SK-N-SH treated with all-trans-retinoic acid at 6 μM for 48 hours (cell line): ENCODE measurements around the gene MCM8.

Experiments
- ATAC-seq: fragments of 200-7000 bp; cut with Tn5 transposase; 3 replicates; pipeline ENCODE4 v1.9.1; 2020; ENCODE audit warnings: mild to moderate bottlenecking, moderate library complexity
- ARNTL ChIP-seq: fragments of 450-650 bp; formaldehyde crosslinking; IDR thresholded peaks from 2 replicates; pipeline ENCODE4 v1.5.0; 2020; ENCODE audit warnings: low read depth, mild to moderate bottlenecking, moderate library complexity, borderline replicate concordance
- CREB5 ChIP-seq: fragments of 250-450 bp; sonication (Bioruptor Pico); IDR thresholded peaks from 2 replicates; pipeline ENCODE4 v1.5.1; 2020; ENCODE audit warnings: low read depth, mild to moderate bottlenecking, moderate library complexity
- CSDC2 ChIP-seq: fragments of 250-450 bp; sonication (Bioruptor Pico); IDR thresholded peaks from 2 replicates; pipeline ENCODE4 v1.5.0; 2020; ENCODE audit warnings: mild to moderate bottlenecking, moderate library complexity
- CSRNP3 ChIP-seq: fragments of 250-450 bp; sonication (Bioruptor Pico); IDR thresholded peaks from 2 replicates; pipeline ENCODE4 v1.5.1; 2021; ENCODE audit warnings: mild to moderate bottlenecking, moderate library complexity
- ESRRG ChIP-seq: fragments of 250-450 bp; sonication (Bioruptor Pico); IDR thresholded peaks from 2 replicates; pipeline ENCODE4 v1.6.1; 2021; ENCODE audit warnings: mild to moderate bottlenecking
- GLIS3 ChIP-seq: fragments of 250-450 bp; sonication (Bioruptor Pico); IDR thresholded peaks from 2 replicates; pipeline ENCODE4 v1.5.0; 2020; ENCODE audit warnings: mild to moderate bottlenecking, moderate library complexity
- ISL1 ChIP-seq: fragments of 250-450 bp; sonication (Bioruptor Pico); IDR thresholded peaks from 2 replicates; pipeline ENCODE4 v2.1.2; 2022; ENCODE audit warnings: mild to moderate bottlenecking, moderate library complexity
- OSR1 ChIP-seq: fragments of 250-450 bp; sonication (Bioruptor Pico); IDR thresholded peaks from 2 replicates; pipeline ENCODE4 v1.8.0; 2022; ENCODE audit warnings: moderate library complexity, mild to moderate bottlenecking, inconsistent platforms
- POU6F1 ChIP-seq: fragments of 250-450 bp; sonication (Bioruptor Pico); IDR thresholded peaks from 2 replicates; pipeline ENCODE4 v1.8.0; 2021; ENCODE audit warnings: low read depth, mild to moderate bottlenecking, moderate library complexity, borderline replicate concordance
- RARB ChIP-seq: fragments of 250-450 bp; sonication (Bioruptor Pico); IDR thresholded peaks from 2 replicates; pipeline ENCODE4 v1.8.0; 2021; ENCODE audit warnings: mild to moderate bottlenecking, moderate library complexity
- TOX ChIP-seq: fragments of 250-450 bp; sonication (Bioruptor Pico); IDR thresholded peaks from 2 replicates; pipeline ENCODE4 v1.8.0; 2021; ENCODE audit warnings: mild to moderate bottlenecking, moderate library complexity, borderline replicate concordance
- TSHZ2 ChIP-seq: fragments of 250-450 bp; sonication (Bioruptor Pico); IDR thresholded peaks from 2 replicates; pipeline ENCODE4 v1.5.0; 2020; ENCODE audit warnings: mild to moderate bottlenecking, moderate library complexity
- ZC3H10 ChIP-seq: fragments of 250-450 bp; sonication (Bioruptor Pico); IDR thresholded peaks from 2 replicates; pipeline ENCODE4 v1.5.1; 2021; ENCODE audit warnings: mild to moderate bottlenecking, moderate library complexity
- ZFP3 ChIP-seq: fragments of 250-450 bp; sonication (Bioruptor Pico); IDR thresholded peaks from 2 replicates; pipeline ENCODE4 v1.5.0; 2020; ENCODE audit warnings: mild to moderate bottlenecking, moderate library complexity
- ZFP30 ChIP-seq: fragments of 450-650 bp; formaldehyde crosslinking; IDR thresholded peaks from 2 replicates; pipeline ENCODE4 v1.5.0; 2022; ENCODE audit warnings: mild to moderate bottlenecking, moderate library complexity
- ZNF70 ChIP-seq: fragments of 450-650 bp; formaldehyde crosslinking; IDR thresholded peaks from 2 replicates; pipeline ENCODE4 v1.5.0; 2020; ENCODE audit warnings: mild to moderate bottlenecking, moderate library complexity
- ZNF8 ChIP-seq: fragments of 450-650 bp; formaldehyde crosslinking; IDR thresholded peaks from 2 replicates; pipeline ENCODE4 v1.5.0; 2020; ENCODE audit warnings: mild to moderate bottlenecking, moderate library complexity

Gene MCM8

GRCh38 chr20:6045566-6045965 lies 95.1 kb downstream of the MCM8 start:
- ATAC-seq, result no peak

GRCh38 chr20:6046432-6046831 lies 96.0 kb downstream of the MCM8 start:
- ATAC-seq, result no peak
- TF ChIP-seq ZFP30 (no peak), RARB (CRISPR knock-in tag) (no peak), ZNF8 (CRISPR knock-in tag) (no peak)

More at GRCh38 chr20:6045566-6045965, 95.1 kb downstream of the MCM8 start:
- TF ChIP-seq ARNTL (CRISPR knock-in tag), result no peak
- TF ChIP-seq CREB5 (CRISPR knock-in tag), result no peak
- TF ChIP-seq TOX, result no peak
- TF ChIP-seq TSHZ2 (CRISPR knock-in tag), result no peak
- no peak for TF ChIP-seq CSDC2
- no peak for TF ChIP-seq ISL1 (CRISPR knock-in tag)
- no peak for TF ChIP-seq GLIS3 (CRISPR knock-in tag)
- no peak for TF ChIP-seq POU6F1 (CRISPR knock-in tag)
- TF ChIP-seq ZNF70 (CRISPR knock-in tag), result no peak
- TF ChIP-seq ZC3H10 (CRISPR knock-in tag), result no peak
- TF ChIP-seq ZFP30, result no peak
- no peak for TF ChIP-seq ZFP3 (CRISPR knock-in tag)
- TF ChIP-seq ESRRG (CRISPR knock-in tag), result no peak
- TF ChIP-seq ZNF8 (CRISPR knock-in tag), result no peak

GRCh38 chr20:6048391-6048790 lies 97.9 kb downstream of the MCM8 start:
- no peak for TF ChIP-seq ISL1 (CRISPR knock-in tag)
- no peak for TF ChIP-seq RARB (CRISPR knock-in tag)
- TF ChIP-seq CSRNP3 (CRISPR knock-in tag), result no peak
- no peak for TF ChIP-seq ZNF8 (CRISPR knock-in tag)
- no peak for TF ChIP-seq ZFP3 (CRISPR knock-in tag)
- no peak for TF ChIP-seq TOX
- TF ChIP-seq ESRRG (CRISPR knock-in tag), result no peak
- no peak for TF ChIP-seq ZC3H10 (CRISPR knock-in tag)
- no peak for TF ChIP-seq CREB5 (CRISPR knock-in tag)
- TF ChIP-seq OSR1 (CRISPR knock-in tag), result no peak
- TF ChIP-seq POU6F1 (CRISPR knock-in tag), result no peak
- TF ChIP-seq ZFP30, result no peak
- no peak for TF ChIP-seq GLIS3 (CRISPR knock-in tag)

More at GRCh38 chr20:6048391-6048790, 97.9 kb downstream of the MCM8 start:
- ATAC-seq, result no peak
